ENCODE measurements around the gene NRG3.
A peak's percentile ranks its signal among the peaks of the same experiment; 100 is the strongest.
"Not testable (repeated sequence)": the region's sequence is repeated elsewhere in the genome, so short reads cannot be mapped to it uniquely, and the experiment has no call there.

Gene NRG3

DNA sequence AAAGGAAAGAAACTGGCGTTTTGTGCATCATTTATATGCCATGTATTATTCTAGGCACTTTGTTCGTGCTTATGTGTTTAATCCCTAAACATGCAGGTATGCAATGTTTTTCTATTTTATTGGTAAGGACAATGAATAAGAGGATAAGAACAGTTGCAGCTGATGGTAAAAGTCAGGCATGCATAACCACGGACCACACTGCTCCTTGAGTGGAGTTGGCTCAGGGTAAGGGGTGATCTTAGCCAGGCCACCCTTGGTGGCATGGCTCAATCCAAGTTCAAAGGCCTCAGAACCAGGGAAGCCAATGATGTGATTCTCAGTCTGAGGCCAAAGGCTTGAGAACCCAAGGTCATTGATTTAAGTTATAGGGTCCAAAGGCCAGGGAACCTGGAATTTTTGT is 1068.1 kb downstream of the NRG3 start:
- no peak for DNase-seq

DNA sequence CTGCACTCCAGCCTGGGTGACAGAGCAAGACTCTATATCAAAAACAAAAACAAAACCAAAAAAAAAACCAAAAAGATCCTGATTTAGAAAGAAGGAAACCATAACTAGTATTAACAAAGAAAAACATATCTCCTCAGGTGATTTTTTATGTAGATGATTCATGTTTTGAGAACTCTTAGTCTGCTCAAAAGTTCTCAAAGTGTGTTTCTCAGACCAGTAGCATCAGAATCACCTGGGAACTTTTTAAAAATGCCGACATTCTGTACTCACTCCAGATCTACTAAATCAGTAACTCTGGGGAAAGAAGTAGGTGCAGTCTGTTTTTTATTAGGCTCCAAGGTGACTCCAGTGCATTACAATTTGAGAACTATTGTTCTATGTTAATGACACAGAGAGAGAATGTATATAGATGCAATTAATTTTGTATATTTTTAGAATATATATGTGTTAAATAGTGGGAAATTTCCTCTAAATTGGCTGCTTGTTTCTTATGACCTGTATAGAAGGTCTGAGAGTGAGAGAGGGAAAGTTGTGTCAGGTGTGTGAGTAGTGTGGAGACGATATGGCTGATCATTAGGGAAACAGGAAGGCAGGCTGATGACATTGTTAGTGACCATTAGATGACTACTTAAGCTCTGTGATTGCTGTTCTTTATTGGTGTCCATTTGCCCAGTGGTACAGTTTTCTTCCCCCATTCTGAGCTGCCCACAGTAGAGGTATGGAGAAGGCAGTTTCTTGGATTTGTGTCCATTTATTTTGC is 1075.0 kb downstream of the NRG3 start:
- no peak for DNase-seq

DNA sequence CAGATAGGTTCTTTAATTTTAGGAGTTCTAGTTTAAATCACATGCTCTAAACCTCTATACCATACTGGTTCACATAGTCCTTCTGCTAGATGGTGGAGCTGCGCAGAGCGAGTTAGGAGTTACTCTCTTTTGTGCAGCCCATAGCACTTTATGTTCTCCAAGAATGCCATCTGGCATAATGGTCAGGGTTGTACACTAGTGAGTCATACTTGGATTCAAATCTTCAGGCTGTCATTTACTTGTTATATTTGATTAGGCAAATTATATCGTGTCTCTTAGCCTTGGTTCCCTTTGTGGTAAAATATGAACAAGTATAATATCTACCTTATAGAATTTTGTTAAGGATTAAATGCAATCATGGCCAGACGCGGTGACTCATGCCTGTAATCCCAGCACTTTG is 1078.3 kb downstream of the NRG3 start:
- no peak for DNase-seq

DNA sequence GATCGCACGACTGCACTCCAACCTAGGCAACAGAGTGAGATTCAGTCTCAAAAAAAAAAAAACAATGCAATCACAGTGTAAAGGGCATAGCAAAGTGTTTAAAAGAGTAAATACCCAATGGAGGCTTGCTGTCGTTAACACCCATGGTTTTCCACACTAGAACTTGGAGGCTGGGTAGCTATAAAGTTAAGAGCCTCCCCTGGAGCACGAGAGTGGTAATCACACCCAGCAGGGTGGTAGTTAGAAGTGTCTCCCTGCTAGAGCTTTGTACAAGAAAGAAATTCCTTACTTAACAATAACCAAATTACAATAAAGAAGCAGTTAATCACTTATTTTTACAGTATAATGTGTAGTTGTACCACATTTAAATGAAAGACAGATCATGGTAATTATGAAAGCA is 1078.9 kb downstream of the NRG3 start:
- DNase-seq: no peak

DNA sequence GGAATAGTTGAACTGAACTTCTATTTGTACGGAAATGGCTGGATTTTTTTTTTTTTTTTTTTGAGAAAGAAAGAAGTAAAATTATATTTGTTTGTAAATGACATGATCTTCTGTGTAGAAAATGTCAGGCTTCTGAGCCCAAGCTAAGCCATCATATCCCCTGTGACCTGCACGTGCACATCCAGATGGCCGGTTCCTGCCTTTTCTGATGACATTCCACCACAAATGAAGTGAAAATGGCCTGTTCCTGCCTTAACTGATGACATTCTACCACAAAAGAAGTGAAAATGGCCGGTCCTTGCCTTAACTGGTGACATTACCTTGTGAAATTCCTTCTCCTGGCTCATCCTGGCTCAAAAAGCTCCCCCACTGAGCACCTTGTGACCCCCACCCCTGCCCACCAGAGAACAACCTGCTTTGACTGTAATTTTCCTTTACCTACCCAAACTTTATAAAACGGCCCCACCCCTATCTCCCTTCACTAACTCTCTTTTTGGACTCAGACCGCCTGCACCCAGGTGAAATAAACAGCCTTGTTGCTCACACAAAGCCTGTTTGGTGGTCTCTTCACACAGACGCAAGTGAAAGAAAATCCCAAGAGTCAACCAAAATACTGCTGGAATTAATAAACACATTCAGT is 1085.5 kb downstream of the NRG3 start:
- not testable (repeated sequence) for DNase-seq

DNA sequence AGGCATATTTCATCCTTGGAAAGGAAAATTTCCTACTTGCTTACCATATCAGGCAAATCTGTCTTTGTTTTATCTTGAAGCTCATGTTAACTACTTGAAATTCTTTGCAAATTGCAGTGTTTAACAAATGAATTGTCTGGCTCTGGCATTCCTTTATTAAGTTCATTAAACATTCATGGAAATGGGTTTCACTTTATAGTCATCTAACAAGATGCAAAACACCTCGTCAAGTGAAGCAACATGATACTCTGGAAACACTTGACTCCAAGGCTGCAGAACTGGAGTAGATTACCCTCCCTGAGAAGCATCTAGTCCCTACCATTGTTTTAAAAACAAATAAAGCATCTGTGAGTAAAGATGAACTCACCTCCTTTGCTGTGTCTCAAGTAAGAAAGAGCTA is 1086.9 kb downstream of the NRG3 start:
- no peak for DNase-seq

DNA sequence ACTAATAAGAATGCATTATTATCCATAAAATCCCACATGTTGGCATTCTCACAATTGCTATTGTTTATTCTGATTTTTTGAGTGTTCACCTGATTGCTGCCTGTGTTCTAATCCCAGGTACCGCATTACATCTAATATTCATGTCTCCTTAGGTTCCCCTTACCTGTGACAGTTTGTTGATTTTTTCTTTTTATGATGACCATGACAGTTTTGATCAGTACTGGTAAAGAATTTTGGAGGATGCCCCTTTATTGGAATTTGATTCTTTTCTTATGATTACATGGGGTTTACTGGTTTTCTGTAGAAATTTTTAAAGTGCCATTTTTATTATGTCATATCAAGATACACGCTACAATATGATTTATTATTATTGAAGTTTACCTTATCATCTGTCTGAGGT is 1091.1 kb downstream of the NRG3 start:
- no peak for DNase-seq

DNA sequence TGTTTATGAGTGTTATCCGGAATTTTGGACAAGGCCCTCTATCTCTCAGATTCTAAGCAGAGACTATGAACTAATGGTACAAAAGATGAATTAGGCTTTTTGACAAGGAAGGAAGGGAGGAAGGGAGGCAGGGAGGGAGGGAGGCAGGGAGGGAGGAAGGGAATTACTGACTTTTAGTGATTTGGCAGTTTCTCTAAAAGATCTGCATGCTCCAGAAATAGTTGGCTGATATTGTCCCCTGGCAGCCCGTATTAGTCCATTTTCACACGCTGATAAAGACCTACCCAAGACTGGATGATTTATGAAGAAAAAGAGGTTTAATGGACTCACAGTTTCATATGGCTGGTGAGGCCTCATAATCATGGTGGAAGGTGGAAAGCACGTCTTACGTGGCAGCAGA is 1093.5 kb downstream of the NRG3 start:
- DNase-seq: no peak

DNA sequence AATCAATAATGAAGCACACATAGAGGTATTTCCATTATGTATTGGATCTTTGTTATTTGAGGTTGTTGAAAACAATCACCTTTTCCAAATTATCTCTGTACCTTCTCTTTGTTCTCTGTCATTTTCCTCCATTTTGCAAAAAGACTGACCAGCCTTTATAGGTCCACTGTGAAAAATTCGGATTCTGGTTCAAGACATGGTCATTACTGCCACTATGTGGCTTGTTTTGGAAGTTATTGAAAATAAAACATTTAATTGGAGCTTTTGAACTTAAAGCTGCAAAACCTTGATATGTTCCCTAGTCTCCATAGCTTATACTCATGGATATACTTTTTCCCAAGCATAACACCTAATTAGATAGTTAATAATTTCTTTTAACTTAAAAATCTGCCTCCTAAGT is 1094.4 kb downstream of the NRG3 start:
- DNase-seq: peak; percentile 23

DNA sequence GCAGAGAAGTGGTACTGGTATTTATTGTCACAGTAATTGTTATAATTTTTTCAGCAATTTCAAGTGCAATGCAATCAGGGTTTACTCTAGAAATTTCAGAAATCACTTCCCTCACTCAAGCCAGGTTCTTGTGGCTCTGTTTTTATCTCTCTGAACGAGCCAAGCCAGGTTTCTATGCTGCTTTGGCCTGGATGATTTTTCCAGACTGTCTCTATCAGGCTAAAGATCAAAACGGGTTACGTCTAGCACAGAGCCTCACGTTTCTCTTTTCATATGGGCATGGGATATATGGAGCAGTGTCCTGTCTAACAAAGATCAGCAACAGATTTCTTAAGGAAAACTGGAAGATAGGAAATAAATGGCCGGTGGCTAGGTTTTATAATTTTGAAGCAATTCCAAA is 1105.3 kb downstream of the NRG3 start:
- DNase-seq: no peak

DNA sequence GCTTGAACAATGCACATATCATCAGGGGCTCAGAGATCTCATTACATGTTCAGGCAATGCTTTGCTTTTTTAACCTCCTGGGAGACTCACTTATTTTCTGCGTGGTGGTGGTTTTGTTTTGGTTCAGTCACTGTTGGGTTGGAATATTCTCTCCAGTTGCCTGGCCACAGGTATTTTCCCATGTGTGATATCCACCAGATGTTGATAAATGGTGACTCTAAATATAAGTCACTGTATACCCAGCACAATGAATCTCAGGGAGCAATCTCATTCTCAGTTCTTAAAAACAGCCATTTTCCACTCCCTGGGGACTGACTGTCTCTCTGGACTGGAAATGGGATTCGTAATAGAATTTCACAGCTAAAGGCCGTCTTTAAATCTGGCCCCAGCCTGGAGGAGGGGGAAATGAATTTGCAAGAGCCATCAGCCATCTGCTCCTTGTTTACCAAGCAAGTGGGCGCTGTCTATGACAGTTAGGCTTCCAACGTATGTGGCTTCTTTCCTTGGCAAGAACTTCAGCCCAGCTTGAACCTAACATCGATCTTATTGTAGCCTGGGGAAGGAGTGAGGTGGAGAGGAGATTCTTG is 1106.2 kb downstream of the NRG3 start:
- DNase-seq: no peak

DNA sequence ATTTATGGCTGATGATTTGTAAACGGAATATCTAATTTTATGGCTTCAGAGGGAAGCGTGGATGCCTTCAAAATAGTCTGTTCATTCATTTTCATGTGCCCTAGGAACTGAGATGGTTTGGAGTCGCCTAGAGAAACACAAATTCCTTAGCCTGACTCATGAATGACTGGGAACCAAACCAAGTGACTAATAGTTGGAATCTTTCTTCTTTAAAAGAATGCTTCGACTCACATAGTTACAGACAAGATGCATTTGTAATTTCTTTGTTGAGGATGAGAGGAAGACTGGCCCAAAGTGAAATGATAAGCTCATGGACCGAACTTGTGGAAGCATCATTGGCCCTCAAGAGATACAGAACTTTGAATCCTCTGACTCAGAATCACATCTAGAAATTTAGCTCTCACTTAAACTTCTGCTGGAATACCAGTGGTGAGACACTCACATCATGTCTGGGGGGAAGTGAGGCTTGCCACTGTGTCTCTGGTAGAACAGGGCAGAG is 1107.2 kb downstream of the NRG3 start:
- DNase-seq: no peak

DNA sequence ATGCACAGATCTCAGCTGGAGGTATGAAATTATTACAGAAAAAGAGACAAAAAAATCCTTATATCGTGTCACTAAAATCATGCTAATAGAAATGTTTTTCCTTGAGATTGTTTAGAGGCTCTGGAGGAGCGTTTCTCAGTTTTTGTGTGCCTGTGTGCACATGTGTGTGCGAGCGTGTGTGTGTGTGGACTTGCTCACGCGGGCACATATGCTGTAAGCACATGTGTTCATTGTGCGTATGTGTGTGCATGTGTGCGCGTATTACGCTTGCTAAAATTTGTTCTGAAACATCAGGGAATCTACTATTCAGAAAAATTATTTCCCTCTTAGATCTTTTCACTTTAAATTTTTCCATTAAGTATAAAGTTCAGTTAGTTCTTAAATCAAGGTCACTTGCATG is 1111.2 kb downstream of the NRG3 start:
- no peak for DNase-seq

DNA sequence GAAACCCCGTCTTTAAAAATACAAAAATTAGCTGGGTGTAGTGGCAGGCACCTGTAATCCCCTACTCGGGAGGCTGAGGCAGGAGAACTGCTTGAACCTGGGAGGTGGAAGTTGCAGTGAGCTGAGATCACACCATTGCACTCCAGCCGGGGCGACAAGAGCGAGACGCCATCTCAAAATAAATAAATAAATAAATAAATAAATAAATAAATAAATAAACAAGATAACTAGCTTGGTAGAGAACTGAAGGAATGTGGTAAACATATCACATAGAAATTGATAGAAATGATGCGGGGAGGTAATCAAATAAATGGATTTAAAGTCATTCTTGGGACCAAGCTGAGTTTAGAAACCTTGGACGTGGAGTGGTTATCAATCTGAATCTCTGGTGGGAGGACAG is 1131.5 kb downstream of the NRG3 start:
- not testable (repeated sequence) for DNase-seq

DNA sequence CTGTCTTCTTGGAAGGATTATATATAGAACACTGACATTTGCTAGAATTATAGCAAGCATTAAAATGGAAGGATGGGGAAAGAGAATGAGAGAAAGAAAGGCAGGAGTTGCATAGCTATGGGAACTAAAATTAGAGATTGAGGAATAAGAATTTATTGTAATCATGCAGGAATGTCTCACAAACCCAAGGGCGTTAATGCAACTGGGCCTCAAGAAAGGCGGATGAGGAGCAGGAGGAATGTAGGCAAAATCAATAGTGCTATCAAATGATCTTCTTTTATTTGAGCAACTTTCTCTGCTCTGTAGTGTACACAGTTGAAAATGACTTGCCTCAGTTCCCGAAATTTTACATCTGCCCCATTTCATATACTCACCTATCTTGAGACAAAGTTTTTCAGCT is 1132.5 kb downstream of the NRG3 start:
- DNase-seq: no peak

DNA sequence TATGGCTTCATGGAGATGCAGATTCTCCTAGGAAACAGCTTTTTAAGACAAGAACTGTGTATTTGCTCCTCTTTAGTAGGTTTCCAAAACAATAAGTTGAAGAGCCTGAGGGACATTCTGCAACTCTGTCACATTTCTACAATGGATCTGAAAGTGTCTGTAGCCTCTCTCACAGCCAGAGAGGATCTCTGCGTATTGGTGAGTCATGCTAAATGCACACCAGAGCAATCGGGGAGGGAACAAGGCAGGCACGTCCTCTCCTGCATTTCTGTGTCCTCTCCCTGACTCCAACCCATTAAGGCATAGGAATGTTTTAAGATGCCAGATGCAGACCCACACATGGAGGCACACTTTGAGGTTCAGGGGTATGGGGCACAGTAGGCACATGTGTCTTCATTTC is 1137.9 kb downstream of the NRG3 start:
- DNase-seq: no peak

DNA sequence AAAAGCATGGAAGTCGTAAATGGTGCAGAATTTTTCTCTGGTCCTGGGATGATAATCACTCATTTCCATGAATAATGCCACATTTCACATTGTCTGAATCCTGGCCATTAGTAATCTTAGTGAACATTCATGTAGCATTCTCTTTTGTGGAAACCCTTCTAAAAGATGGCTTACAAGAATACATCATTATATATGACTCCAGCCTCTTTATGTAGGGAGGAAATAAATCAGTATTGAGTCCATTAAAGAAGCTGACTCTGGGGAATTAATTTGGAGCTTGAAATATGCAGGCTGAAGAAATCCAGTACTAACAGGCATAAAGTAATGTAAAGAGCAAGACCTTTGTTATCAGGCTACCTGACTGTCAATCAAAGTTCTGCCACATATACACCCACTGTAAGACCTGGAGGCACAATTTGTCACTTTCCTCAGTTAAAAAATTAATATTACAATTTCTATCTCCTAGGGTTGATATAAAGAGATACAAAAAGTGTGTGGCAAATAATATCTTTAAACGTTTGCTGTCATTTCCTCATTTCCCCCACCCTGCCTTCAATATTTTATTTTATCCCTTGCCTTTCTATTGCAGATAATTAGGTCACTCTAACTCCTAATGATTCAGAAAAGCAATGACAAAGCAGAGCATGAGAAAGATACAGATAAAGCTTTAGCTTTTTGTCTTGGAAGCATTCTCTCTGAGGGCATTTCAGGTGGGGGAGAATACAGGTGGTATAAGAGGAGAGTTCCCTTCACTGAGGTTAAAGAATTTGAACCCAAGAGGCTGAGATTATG is 1142.3 kb downstream of the NRG3 start:
- no peak for DNase-seq

DNA sequence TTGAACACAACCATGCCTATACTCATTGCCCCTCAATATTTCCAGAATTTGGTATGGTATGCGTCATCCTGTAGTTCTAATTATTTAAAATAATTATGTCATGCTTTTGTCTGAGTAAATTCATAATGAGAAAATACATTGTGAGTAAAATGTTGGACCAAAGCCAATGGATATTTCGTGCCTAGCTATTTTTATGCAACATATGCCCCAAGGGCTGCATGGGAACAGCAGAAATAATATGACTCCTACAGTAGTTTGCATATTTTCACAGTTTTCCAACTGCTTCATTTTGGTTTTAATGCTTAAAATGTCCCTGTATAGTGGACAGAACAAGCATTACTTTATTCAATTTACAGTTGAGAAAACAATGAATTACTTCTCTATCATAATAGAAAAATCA is 1148.7 kb downstream of the NRG3 start:
- no peak for DNase-seq

All from retina (tissue), 1 donor.